Thoracic aorta (tissue), 2 donors: Measurements from ENCODE around the gene HLA-DQB1. TPM values are rescaled to one million over a fixed set of nuclear protein-coding genes. Genes with fewer than 3 reads are reported as not detected.
"Not testable (repeated sequence)": the region's sequence is repeated elsewhere in the genome, so short reads cannot be mapped to it uniquely, and the experiment has no call there.

Experiments used
- ATAC-seq: fragments of 150-250 bp; one replicate; pipeline ENCODE4 v1.8.0; 2017; ENCODE audit warnings: low read depth; ENCODE audit not compliant: insufficient number of reproducible peaks, low FRiP score
- DNase-seq: peaks from one replicate; pipeline ENCODE4 v3.0.0-alpha.2; 2020; ENCODE audit warnings: low spot score
- H3K27ac ChIP-seq, 2 donors: fragments of 200-600 bp; sonication (generic); 1 replicate in 1 of 2; 2 replicates in 1 of 2; pipeline ENCODE4 v1.5.1; 2016; ENCODE audit warnings: mild to moderate bottlenecking in 2 of 2, moderate library complexity in 2 of 2
- H3K27me3 ChIP-seq: fragments of 200-600 bp; sonication (generic); replicated peaks from 2 replicates; pipeline ENCODE4 v1.6.0; 2016; ENCODE audit warnings: mild to moderate bottlenecking; ENCODE audit not compliant: insufficient read depth
- H3K36me3 ChIP-seq: fragments of 200-600 bp; sonication (generic); one replicate; pipeline ENCODE4 v1.5.1; 2016
- H3K4me1 ChIP-seq, 2 donors: fragments of 200-600 bp; sonication (generic); 1 replicate in 1 of 2; 2 replicates in 1 of 2; pipeline versions ENCODE4 v1.5.1 to v1.6.0; 2016; ENCODE audit warnings: low read depth in 2 of 2, mild to moderate bottlenecking in 1 of 2; ENCODE audit not compliant: control insufficient read depth in 1 of 2
- H3K4me3 ChIP-seq: fragments of 200-600 bp; sonication (generic); 2 replicates; pipeline ENCODE4 v1.5.1; 2016; ENCODE audit warnings: mild to moderate bottlenecking
- H3K9me3 ChIP-seq: fragments of 200-600 bp; sonication (generic); 2 replicates; pipeline ENCODE4 v1.5.1; 2016
- total RNA-seq, 2 donors: library from RNA; depleted of rRNA; stranded (reverse); fragments of >200 nt; gene quantifications; one replicate each; pipeline versions ENCODE4 v1.1.0 to v1.2.3, GENCODE V29; 2016
- TF ChIP-seq, protein P1 (sequence below): fragments of 200-600 bp; sonication (generic); IDR thresholded peaks from one replicate; pipeline ENCODE4 v1.5.1; 2019; ENCODE audit warnings: antibody characterized with exemption

Gene HLA-DQB1
- total RNA-seq, 2 donors from 2014 or later, result 2.0 to 11.1 TPM

DNA sequence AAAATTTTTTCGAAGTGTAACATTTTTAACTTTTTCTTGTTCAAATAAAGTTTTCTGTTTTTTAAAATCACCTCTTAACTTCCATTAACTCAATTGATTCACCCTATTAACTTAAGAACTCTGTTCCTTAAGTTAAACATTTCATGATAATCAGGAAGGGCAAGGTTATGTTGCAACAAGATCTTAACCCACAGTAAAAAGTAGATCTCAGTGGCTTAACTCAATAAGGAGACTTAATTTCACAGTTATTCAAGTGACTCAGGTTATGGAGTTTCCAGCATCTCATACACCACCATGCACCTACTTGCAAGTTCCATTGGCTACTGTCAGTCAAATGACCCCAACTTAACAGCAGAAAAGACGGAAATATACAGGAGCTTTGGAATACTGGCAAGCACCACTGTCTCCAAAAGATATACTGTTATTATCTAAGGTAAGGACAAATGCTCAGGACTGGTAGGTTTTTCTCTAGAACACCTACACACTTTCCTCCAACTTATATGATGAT lies 11.2 kb downstream of the HLA-DQB1 start:
- TF ChIP-seq, protein P1, sequence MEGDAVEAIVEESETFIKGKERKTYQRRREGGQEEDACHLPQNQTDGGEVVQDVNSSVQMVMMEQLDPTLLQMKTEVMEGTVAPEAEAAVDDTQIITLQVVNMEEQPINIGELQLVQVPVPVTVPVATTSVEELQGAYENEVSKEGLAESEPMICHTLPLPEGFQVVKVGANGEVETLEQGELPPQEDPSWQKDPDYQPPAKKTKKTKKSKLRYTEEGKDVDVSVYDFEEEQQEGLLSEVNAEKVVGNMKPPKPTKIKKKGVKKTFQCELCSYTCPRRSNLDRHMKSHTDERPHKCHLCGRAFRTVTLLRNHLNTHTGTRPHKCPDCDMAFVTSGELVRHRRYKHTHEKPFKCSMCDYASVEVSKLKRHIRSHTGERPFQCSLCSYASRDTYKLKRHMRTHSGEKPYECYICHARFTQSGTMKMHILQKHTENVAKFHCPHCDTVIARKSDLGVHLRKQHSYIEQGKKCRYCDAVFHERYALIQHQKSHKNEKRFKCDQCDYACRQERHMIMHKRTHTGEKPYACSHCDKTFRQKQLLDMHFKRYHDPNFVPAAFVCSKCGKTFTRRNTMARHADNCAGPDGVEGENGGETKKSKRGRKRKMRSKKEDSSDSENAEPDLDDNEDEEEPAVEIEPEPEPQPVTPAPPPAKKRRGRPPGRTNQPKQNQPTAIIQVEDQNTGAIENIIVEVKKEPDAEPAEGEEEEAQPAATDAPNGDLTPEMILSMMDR, result no peak
- Histone ChIP-seq H3K36me3 (no peaks in the 10 kb centered on the region), H3K27ac (no peak overlapping the region), H3K4me3 (no peak overlapping the region), H3K4me1 (no peaks in the 10 kb centered on the region), H3K9me3 (no peaks in the 10 kb centered on the region), H3K27me3 (no peaks in the 10 kb centered on the region)
- ATAC-seq (no peak), DNase-seq (no peak)

GRCh38 chr6:32645047-32645703 lies 21.3 kb downstream of the HLA-DQB1 start:
- H3K4me1 ChIP-seq, result no peaks in the 10 kb centered on the region
- ATAC-seq (no peak), DNase-seq (no peak)
- H3K4me3 ChIP-seq, result no peak overlapping the region
- no peaks in the 10 kb centered on the region for H3K36me3 ChIP-seq
- no peaks in the 10 kb centered on the region for H3K27me3 ChIP-seq
- TF ChIP-seq, protein P1, result no peak
- H3K27ac ChIP-seq, result no peak overlapping the region
- no peaks in the 10 kb centered on the region for H3K9me3 ChIP-seq

- no peaks in the 10 kb centered on the region for H3K27me3 ChIP-seq
- no peaks in the 10 kb centered on the region for H3K4me1 ChIP-seq
- TF ChIP-seq, protein P1, result no peak
- no peak for DNase-seq
- no peak overlapping the region for H3K27ac ChIP-seq
- no peak for ATAC-seq
- H3K36me3 ChIP-seq, result no peaks in the 10 kb centered on the region
- H3K9me3 ChIP-seq, result no peaks in the 10 kb centered on the region
- H3K4me3 ChIP-seq, result no peak overlapping the region
These were observed 22.6 kb downstream of the HLA-DQB1 start for GRCh38 chr6:32643904-32644303.

DNA sequence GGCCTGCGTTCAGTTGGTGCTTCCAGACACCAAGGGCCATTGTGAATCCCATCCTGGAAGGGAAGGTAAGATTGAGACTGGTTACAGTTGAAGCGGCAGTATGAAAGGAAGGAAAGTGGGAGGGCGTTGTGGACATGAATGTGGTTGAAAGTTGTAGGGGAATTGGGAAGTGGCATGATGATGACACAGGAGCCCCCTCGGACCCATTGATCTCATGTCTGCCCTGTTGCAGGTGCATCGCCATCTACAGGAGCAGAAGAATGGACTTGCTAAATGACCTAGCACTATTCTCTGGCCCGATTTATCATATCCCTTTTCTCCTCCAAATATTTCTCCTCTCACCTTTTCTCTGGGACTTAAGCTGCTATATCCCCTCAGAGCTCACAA lies 23.7 kb downstream of the HLA-DQB1 start:
- H3K4me1 ChIP-seq, result no peaks in the 10 kb centered on the region
- no peak for DNase-seq
- H3K27ac ChIP-seq, result no peak overlapping the region
- no peaks in the 10 kb centered on the region for H3K27me3 ChIP-seq
- ATAC-seq, result no peak
- no peaks in the 10 kb centered on the region for H3K36me3 ChIP-seq
- TF ChIP-seq, protein P1, result no peak
- H3K4me3 ChIP-seq, result no peak overlapping the region
- H3K9me3 ChIP-seq, result no peaks in the 10 kb centered on the region

DNA sequence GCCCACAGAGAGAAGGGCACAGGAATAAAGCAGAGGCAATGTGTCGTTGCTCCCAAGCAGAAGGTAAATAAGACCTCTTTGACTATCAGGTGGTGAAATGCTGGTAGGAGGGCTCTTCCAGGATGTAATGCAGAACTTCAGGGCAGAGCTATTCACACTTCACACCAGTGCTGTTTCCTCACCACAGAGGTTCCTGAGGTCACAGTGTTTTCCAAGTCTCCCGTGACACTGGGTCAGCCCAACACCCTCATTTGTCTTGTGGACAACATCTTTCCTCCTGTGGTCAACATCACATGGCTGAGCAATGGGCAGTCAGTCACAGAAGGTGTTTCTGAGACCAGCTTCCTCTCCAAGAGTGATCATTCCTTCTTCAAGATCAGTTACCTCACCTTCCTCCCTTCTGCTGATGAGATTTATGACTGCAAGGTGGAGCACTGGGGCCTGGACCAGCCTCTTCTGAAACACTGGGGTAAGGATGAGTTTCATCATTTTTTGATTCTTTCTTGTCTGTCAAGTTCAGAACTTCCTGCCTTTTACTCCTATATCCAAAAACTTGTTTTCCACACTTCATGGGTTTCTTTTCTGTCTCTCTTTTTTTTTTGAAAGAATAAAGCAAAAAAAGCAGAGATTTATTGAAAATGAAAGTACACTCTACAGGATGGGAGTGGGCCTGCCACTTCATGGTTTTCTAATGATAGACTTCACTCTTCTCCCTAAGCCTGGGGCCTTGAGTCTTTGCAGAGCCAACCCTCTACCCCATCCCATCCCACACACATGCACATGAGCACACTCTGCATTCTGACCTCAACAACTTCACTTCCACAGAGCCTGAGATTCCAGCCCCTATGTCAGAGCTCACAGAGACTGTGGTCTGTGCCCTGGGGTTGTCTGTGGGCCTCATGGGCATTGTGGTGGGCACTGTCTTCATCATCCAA lies 24.4 kb downstream of the HLA-DQB1 start:
- not testable (repeated sequence) for H3K27me3 ChIP-seq, ATAC-seq, H3K4me1 ChIP-seq

More for the DNA sequence above, 24.4 kb downstream of the HLA-DQB1 start:
- not testable (repeated sequence) for H3K36me3 ChIP-seq, DNase-seq, H3K4me3 ChIP-seq, H3K9me3 ChIP-seq, H3K27ac ChIP-seq
